ENCODE data around the gene CA10. TPM values are rescaled to one million over a fixed set of nuclear protein-coding genes. Genes with fewer than 3 reads are reported as not detected.

The CA10 gene
- total RNA-seq, 4 donors from 2014 or later = not detected

- TF ChIP-seq CTCF (IDR thresholded peaks at IDR 0.05) = no peak
- DNase-seq (ENCODE audit: low spot score) = no peak
- ATAC-seq (ENCODE audit: low FRiP score) = no peak
Observed at GRCh38 chr17:51748749-51749604, 409.5 kb downstream of the CA10 start.

GRCh38 chr17:51746421-51746820 is 412.1 kb downstream of the CA10 start:
- ATAC-seq (ENCODE audit: low FRiP score) (no peak), DNase-seq (ENCODE audit: low spot score) (no peak)
- no peak for TF ChIP-seq CTCF (IDR thresholded peaks at IDR 0.05)

GRCh38 chr17:51745993-51746392 is 412.5 kb downstream of the CA10 start:
- ATAC-seq (ENCODE audit: low FRiP score) (no peak), DNase-seq (ENCODE audit: low spot score) (no peak)

GRCh38 chr17:51743477-51743876 is 415.0 kb downstream of the CA10 start:
- no peak for ATAC-seq (ENCODE audit: low FRiP score)
- no peak for DNase-seq (ENCODE audit: low spot score)
- TF ChIP-seq CTCF (IDR thresholded peaks at IDR 0.05) = no peak

More at GRCh38 chr17:51745993-51746392, 412.5 kb downstream of the CA10 start:
- no peak for TF ChIP-seq CTCF (IDR thresholded peaks at IDR 0.05)

- no peak for DNase-seq (ENCODE audit: low spot score)
- TF ChIP-seq CTCF (IDR thresholded peaks at IDR 0.05) = no peak
- no peak for ATAC-seq (ENCODE audit: low FRiP score)
Observed at GRCh38 chr17:51742571-51742970, 415.9 kb downstream of the CA10 start.

GRCh38 chr17:51741458-51741857 is 417.1 kb downstream of the CA10 start:
- no peak for ATAC-seq (ENCODE audit: low FRiP score)
- DNase-seq (ENCODE audit: low spot score) = no peak
- TF ChIP-seq CTCF (IDR thresholded peaks at IDR 0.05) = no peak

- no peak for DNase-seq (ENCODE audit: low spot score)
- ATAC-seq (ENCODE audit: low FRiP score) = no peak
- TF ChIP-seq CTCF (IDR thresholded peaks at IDR 0.05) = no peak
Observed at GRCh38 chr17:51740531-51740930, 418.0 kb downstream of the CA10 start.
